GM19035 (cell line): ENCODE results near the gene CACNG6.
"Not testable (repeated sequence)": the region's sequence is repeated elsewhere in the genome, so short reads cannot be mapped to it uniquely, and the experiment has no call there.

Experiments used
- ATAC-seq: cut with Tn5 transposase; IDR thresholded peaks from one replicate; pipeline ENCODE4 v1.9.1; 2021; ENCODE audit not compliant: unreplicated experiment

The CACNG6 gene

GRCh38 chr19:53991224-53992113 is at the start of gene CACNG6:
TSS of gene CACNG6 (plus strand) at chr19:53991637. CDS start at chr19:53992878, 1,241 bp downstream.
- no peak for ATAC-seq

GRCh38 chr19:53942001-53942786 is 49.2 kb upstream of the CACNG6 start:
- no peak for ATAC-seq

GRCh38 chr19:53944416-53944815 is 47.0 kb upstream of the CACNG6 start:
- no peak for ATAC-seq

GRCh38 chr19:53944933-53945332 is 46.5 kb upstream of the CACNG6 start:
- ATAC-seq, result no peak

GRCh38 chr19:53945441-53945840 is 46.0 kb upstream of the CACNG6 start:
- ATAC-seq, result no peak

GRCh38 chr19:53945998-53946397 is 45.4 kb upstream of the CACNG6 start:
- no peak for ATAC-seq

GRCh38 chr19:53947624-53948023 is 43.8 kb upstream of the CACNG6 start:
- ATAC-seq, result no peak

GRCh38 chr19:53948611-53949010 is 42.8 kb upstream of the CACNG6 start:
- not testable (repeated sequence) for ATAC-seq

GRCh38 chr19:53951436-53951835 is 40.0 kb upstream of the CACNG6 start:
- ATAC-seq, result no peak

- ATAC-seq, result no peak
These were observed 39.5 kb upstream of the CACNG6 start for GRCh38 chr19:53951947-53952346.

- no peak for ATAC-seq
These were observed 38.1 kb upstream of the CACNG6 start for GRCh38 chr19:53953383-53953782.

GRCh38 chr19:53957448-53958167 is 33.8 kb upstream of the CACNG6 start:
- ATAC-seq, result no peak

GRCh38 chr19:53958168-53958571 is 33.3 kb upstream of the CACNG6 start:
- no peak for ATAC-seq

- ATAC-seq, result no peak
These were observed 32.3 kb upstream of the CACNG6 start for GRCh38 chr19:53958823-53959757.

- ATAC-seq, result no peak
These were observed 31.2 kb upstream of the CACNG6 start for GRCh38 chr19:53960187-53960586.

GRCh38 chr19:53960886-53961285 is 30.6 kb upstream of the CACNG6 start:
- ATAC-seq, result no peak

GRCh38 chr19:53961523-53962356 is 29.7 kb upstream of the CACNG6 start:
- ATAC-seq, result no peak

- no peak for ATAC-seq
These were observed 28.5 kb upstream of the CACNG6 start, which contains the start of gene CACNG8 for GRCh38 chr19:53962887-53963431. TSS of gene CACNG8 (plus strand) at chr19:53962937.

- ATAC-seq, result no peak
These were observed 26.3 kb upstream of the CACNG6 start for GRCh38 chr19:53965091-53965490.
